K562 (cell line): ENCODE results near the gene SEC24B. TPM values are rescaled to one million over a fixed set of nuclear protein-coding genes. Genes with fewer than 3 reads are reported as not detected.

Experiments
- BRCA1 ChIP-seq, 2 experiments: fragments of 450-650 bp in 1 of 2; sonication (generic) in 1 of 2; formaldehyde crosslinking in 1 of 2; IDR thresholded peaks; 2 replicates each; pipeline versions ENCODE4 v1.5.0 to v1.6.1; 2017 to 2020; ENCODE audit warnings: mild to moderate bottlenecking in 1 of 2, missing genetic modification reagents in 1 of 2
- RBBP5 ChIP-seq: fragments of 200-600 bp; sonication (generic); IDR thresholded peaks from 2 replicates; pipeline ENCODE4 v1.6.1; 2012; ENCODE audit warnings: borderline replicate concordance, mild to moderate bottlenecking, low read length, control low read depth, inconsistent platforms; ENCODE audit not compliant: insufficient read depth, poor library complexity, severe bottlenecking
- RFX1 ChIP-seq: fragments of 450-650 bp; IDR thresholded peaks from 2 replicates; pipeline ENCODE4 v1.6.1; 2016; ENCODE audit warnings: mild to moderate bottlenecking, moderate library complexity
- SMARCA4 ChIP-seq: fragments of 450-650 bp; IDR thresholded peaks from 2 replicates; pipeline ENCODE4 v1.6.1; 2016
- SRSF7 ChIP-seq: fragments of 200-400 bp; formaldehyde crosslinking; optimal IDR thresholded peaks from 2 replicates; pipeline ENCODE3; 2017; ENCODE audit warnings: mild to moderate bottlenecking, low read depth, low read length
- polyA plus RNA-seq, 8 experiments: library from polyadenylated mRNA; depleted of rRNA in 4 of 8; stranded (reverse) in 5 of 8; unstranded in 3 of 8; fragments of >200 nt; fragmentation: Nextera tagmentation in 2 of 8; fragmentation: Illumina TruSeq in 1 of 8; extraction: Ambion mirVana in 2 of 8; extraction: Trizol in 1 of 8; gene quantifications; 2 replicates each; pipeline versions ENCODE4 v1.2.1 to v1.2.3, GENCODE V29; 2011 to 2014; ENCODE audit warnings: inconsistent platforms in 1 of 8, missing spikeins in 1 of 8
- total RNA-seq, 7 experiments: library from RNA; depleted of rRNA in 6 of 7; stranded (reverse); fragments of >200 nt in 6 of 7; fragmentation: Illumina TruSeq in 2 of 7; extraction: Trizol in 2 of 7; gene quantifications; 2 replicates each; pipeline versions ENCODE4 v1.2.1 to v1.2.3, GENCODE V29; 2011 to 2021; ENCODE audit warnings: low replicate concordance in 1 of 7
- TF ChIP-seq, protein P1 (sequence below): fragments of 450-650 bp; IDR thresholded peaks from 2 replicates; pipeline ENCODE4 v1.6.1; 2016; ENCODE audit warnings: mild to moderate bottlenecking, moderate library complexity

SEC24B gene
- total and polyA plus RNA-seq, 9 of the 15 experiments (the other 6 are each of a cell fraction or from before 2014, with no cell fraction given): 6.3 to 46.4 (median 17.1) TPM

DNA sequence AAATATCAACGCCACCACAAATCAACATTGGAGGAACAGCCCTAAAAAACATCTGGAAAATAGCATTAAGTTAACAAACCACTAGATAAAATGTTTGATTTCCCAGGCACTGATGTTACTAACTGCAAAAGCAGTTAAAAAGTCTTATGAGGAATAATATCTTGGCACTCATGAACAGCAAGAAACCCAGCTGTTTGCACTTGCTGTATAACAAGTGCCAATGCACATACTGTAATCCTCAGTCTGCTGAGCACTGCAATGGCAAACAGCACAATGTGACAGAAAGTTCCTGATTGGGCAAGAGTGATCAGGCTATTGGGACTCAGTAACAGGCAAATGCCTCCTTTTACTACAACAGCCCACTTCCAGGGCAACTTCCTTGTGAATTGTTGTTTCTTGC, 20.8 kb upstream of the SEC24B start (continued):
- TF ChIP-seq, protein P1, sequence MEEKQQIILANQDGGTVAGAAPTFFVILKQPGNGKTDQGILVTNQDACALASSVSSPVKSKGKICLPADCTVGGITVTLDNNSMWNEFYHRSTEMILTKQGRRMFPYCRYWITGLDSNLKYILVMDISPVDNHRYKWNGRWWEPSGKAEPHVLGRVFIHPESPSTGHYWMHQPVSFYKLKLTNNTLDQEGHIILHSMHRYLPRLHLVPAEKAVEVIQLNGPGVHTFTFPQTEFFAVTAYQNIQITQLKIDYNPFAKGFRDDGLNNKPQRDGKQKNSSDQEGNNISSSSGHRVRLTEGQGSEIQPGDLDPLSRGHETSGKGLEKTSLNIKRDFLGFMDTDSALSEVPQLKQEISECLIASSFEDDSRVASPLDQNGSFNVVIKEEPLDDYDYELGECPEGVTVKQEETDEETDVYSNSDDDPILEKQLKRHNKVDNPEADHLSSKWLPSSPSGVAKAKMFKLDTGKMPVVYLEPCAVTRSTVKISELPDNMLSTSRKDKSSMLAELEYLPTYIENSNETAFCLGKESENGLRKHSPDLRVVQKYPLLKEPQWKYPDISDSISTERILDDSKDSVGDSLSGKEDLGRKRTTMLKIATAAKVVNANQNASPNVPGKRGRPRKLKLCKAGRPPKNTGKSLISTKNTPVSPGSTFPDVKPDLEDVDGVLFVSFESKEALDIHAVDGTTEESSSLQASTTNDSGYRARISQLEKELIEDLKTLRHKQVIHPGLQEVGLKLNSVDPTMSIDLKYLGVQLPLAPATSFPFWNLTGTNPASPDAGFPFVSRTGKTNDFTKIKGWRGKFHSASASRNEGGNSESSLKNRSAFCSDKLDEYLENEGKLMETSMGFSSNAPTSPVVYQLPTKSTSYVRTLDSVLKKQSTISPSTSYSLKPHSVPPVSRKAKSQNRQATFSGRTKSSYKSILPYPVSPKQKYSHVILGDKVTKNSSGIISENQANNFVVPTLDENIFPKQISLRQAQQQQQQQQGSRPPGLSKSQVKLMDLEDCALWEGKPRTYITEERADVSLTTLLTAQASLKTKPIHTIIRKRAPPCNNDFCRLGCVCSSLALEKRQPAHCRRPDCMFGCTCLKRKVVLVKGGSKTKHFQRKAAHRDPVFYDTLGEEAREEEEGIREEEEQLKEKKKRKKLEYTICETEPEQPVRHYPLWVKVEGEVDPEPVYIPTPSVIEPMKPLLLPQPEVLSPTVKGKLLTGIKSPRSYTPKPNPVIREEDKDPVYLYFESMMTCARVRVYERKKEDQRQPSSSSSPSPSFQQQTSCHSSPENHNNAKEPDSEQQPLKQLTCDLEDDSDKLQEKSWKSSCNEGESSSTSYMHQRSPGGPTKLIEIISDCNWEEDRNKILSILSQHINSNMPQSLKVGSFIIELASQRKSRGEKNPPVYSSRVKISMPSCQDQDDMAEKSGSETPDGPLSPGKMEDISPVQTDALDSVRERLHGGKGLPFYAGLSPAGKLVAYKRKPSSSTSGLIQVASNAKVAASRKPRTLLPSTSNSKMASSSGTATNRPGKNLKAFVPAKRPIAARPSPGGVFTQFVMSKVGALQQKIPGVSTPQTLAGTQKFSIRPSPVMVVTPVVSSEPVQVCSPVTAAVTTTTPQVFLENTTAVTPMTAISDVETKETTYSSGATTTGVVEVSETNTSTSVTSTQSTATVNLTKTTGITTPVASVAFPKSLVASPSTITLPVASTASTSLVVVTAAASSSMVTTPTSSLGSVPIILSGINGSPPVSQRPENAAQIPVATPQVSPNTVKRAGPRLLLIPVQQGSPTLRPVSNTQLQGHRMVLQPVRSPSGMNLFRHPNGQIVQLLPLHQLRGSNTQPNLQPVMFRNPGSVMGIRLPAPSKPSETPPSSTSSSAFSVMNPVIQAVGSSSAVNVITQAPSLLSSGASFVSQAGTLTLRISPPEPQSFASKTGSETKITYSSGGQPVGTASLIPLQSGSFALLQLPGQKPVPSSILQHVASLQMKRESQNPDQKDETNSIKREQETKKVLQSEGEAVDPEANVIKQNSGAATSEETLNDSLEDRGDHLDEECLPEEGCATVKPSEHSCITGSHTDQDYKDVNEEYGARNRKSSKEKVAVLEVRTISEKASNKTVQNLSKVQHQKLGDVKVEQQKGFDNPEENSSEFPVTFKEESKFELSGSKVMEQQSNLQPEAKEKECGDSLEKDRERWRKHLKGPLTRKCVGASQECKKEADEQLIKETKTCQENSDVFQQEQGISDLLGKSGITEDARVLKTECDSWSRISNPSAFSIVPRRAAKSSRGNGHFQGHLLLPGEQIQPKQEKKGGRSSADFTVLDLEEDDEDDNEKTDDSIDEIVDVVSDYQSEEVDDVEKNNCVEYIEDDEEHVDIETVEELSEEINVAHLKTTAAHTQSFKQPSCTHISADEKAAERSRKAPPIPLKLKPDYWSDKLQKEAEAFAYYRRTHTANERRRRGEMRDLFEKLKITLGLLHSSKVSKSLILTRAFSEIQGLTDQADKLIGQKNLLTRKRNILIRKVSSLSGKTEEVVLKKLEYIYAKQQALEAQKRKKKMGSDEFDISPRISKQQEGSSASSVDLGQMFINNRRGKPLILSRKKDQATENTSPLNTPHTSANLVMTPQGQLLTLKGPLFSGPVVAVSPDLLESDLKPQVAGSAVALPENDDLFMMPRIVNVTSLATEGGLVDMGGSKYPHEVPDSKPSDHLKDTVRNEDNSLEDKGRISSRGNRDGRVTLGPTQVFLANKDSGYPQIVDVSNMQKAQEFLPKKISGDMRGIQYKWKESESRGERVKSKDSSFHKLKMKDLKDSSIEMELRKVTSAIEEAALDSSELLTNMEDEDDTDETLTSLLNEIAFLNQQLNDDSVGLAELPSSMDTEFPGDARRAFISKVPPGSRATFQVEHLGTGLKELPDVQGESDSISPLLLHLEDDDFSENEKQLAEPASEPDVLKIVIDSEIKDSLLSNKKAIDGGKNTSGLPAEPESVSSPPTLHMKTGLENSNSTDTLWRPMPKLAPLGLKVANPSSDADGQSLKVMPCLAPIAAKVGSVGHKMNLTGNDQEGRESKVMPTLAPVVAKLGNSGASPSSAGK: no peak
- TF ChIP-seq SRSF7: no peak
- no peak for TF ChIP-seq RFX1
- TF ChIP-seq RBBP5: no peak
- no peak for TF ChIP-seq BRCA1 (IDR thresholded peaks at IDR 0.05)
- no peak for TF ChIP-seq BRCA1 (CRISPR knock-in tag; IDR thresholded peaks at IDR 0.05)
- TF ChIP-seq SMARCA4: no peak
